ENCODE results near the gene GYS2. TPM values are rescaled to one million over a fixed set of nuclear protein-coding genes. Genes with fewer than 3 reads are reported as not detected.

GYS2 gene
- total and polyA plus RNA-seq, 3 donors from 2014 or later = not detected

- TF ChIP-seq POLR2A (IDR thresholded peaks at IDR 0.05) = no peak
- no peak for TF ChIP-seq CTCF (IDR thresholded peaks at IDR 0.05)
- Histone ChIP-seq H3K4me3 (no peak overlapping the region), H3K9me3 (no peaks in the 10 kb centered on the region), H3K27me3 (no peaks in the 10 kb centered on the region), H3K27ac (no peak overlapping the region), H3K36me3 (ENCODE audit: low read depth, missing control alignments) (no peaks in the 10 kb centered on the region), H3K4me1 (no peaks in the 10 kb centered on the region)
- WGBS, 2 donors = 40 to 60% methylated on average over 1 of the region's 1 CpG
- no peak for DNase-seq
- intact Hi-C loops (cut with DNase I; ENCODE audit: low total_unique reads) = no loop called here
These were observed 38.2 kb upstream of the GYS2 start for GRCh38 chr12:21642707-21643389.

GRCh38 chr12:21638054-21638891 lies 33.6 kb upstream of the GYS2 start:
- Histone ChIP-seq H3K4me1 (no peaks in the 10 kb centered on the region), H3K4me3 (no peak overlapping the region), H3K27me3 (no peaks in the 10 kb centered on the region), H3K9me3 (no peaks in the 10 kb centered on the region), H3K36me3 (ENCODE audit: low read depth, missing control alignments) (no peaks in the 10 kb centered on the region), H3K27ac (no peak overlapping the region)
- TF ChIP-seq CTCF (IDR thresholded peaks at IDR 0.05) = no peak
- no peak for TF ChIP-seq POLR2A (IDR thresholded peaks at IDR 0.05)
- intact Hi-C loops (cut with DNase I; ENCODE audit: low total_unique reads) = no loop called here
- no peak for DNase-seq
- WGBS, 2 donors = 33 to 50% methylated on average over 1 of the region's 1 CpG

DNA sequence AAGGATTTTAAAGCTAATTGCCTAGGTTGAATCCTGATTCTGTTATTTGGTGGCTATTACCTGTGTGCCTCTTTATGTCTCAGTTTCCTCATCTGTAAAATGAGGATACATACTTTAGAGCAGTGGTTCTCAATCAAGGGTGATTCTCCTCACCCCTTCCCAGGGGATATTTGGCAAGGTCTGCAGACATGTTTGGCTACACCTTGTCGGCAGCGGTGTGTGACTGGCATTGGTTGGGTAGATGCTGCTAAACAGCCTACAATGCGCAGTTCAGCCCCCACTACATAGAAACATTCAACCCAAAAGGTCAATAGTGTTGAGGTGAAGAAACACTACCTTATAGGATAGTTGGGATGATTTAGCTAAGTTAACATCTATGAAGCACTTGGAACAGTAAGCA lies 29.6 kb upstream of the GYS2 start:
- H3K4me1 ChIP-seq = no peaks in the 10 kb centered on the region
- H3K27me3 ChIP-seq = no peaks in the 10 kb centered on the region
- H3K27ac ChIP-seq = no peak overlapping the region
- H3K36me3 ChIP-seq (ENCODE audit: low read depth, missing control alignments) = no peaks in the 10 kb centered on the region
- no peak overlapping the region for H3K4me3 ChIP-seq
- no peaks in the 10 kb centered on the region for H3K9me3 ChIP-seq
- intact Hi-C loops (cut with DNase I; ENCODE audit: low total_unique reads) = no loop called here
- 95 to 100% methylated on average over 3 of the region's 3 CpGs for WGBS, 2 donors
- no peak for TF ChIP-seq POLR2A (IDR thresholded peaks at IDR 0.05)
- TF ChIP-seq CTCF (IDR thresholded peaks at IDR 0.05) = no peak
- DNase-seq = no peak

- Histone ChIP-seq H3K27me3 (no peaks in the 10 kb centered on the region), H3K36me3 (ENCODE audit: low read depth, missing control alignments) (no peaks in the 10 kb centered on the region), H3K4me1 (no peaks in the 10 kb centered on the region), H3K4me3 (no peak overlapping the region), H3K9me3 (no peaks in the 10 kb centered on the region), H3K27ac (no peak overlapping the region)
- DNase-seq = no peak
- intact Hi-C loops (cut with DNase I; ENCODE audit: low total_unique reads) = no loop called here
- 37 to 38% methylated on average over 2 of the region's 2 CpGs for WGBS, 2 donors
- TF ChIP-seq POLR2A (IDR thresholded peaks at IDR 0.05) (no peak), CTCF (IDR thresholded peaks at IDR 0.05) (no peak)
These were observed 26.7 kb upstream of the GYS2 start for GRCh38 chr12:21631367-21631766.
